GM21786 (cell line): Measurements from ENCODE around the gene SETD7.

Experiments used
- ATAC-seq: cut with Tn5 transposase; IDR thresholded peaks from one replicate; pipeline ENCODE4 v1.9.1; 2021; ENCODE audit not compliant: unreplicated experiment

The SETD7 gene

GRCh38 chr4:139556071-139556723 is at the start of gene SETD7:
SETD7 (minus strand) TSS chr4:139556219; CDS start chr4:139556137, 82 bp downstream.
- no peak for ATAC-seq

- no peak for ATAC-seq
Observed at GRCh38 chr4:139605516-139605915, 49.5 kb upstream of the SETD7 start.

GRCh38 chr4:139603576-139604410 is 47.8 kb upstream of the SETD7 start:
- ATAC-seq = peak; percentile 58

- ATAC-seq = no peak
Observed at GRCh38 chr4:139602776-139603360, 46.8 kb upstream of the SETD7 start.

- ATAC-seq = no peak
Observed at GRCh38 chr4:139600662-139601061, 44.6 kb upstream of the SETD7 start.

GRCh38 chr4:139599594-139600374 is 43.8 kb upstream of the SETD7 start:
- no peak for ATAC-seq

- ATAC-seq = no peak
Observed at GRCh38 chr4:139599076-139599475, 43.1 kb upstream of the SETD7 start.

- ATAC-seq = no peak
Observed at GRCh38 chr4:139596684-139597279, 40.8 kb upstream of the SETD7 start.

GRCh38 chr4:139596034-139596683 is 40.1 kb upstream of the SETD7 start:
- ATAC-seq = no peak

GRCh38 chr4:139594591-139595185 is 38.7 kb upstream of the SETD7 start:
- ATAC-seq = no peak

GRCh38 chr4:139593091-139593564 is 37.1 kb upstream of the SETD7 start:
- ATAC-seq = no peak

GRCh38 chr4:139589336-139590018 is 33.5 kb upstream of the SETD7 start:
- no peak for ATAC-seq

GRCh38 chr4:139587446-139587845 is 31.4 kb upstream of the SETD7 start:
- no peak for ATAC-seq

- no peak for ATAC-seq
Observed at GRCh38 chr4:139585473-139585872, 29.5 kb upstream of the SETD7 start.

- no peak for ATAC-seq
Observed at GRCh38 chr4:139584784-139585183, 28.8 kb upstream of the SETD7 start.

GRCh38 chr4:139584013-139584412 is 28.0 kb upstream of the SETD7 start:
- no peak for ATAC-seq

- ATAC-seq = no peak
Observed at GRCh38 chr4:139582044-139582443, 26.0 kb upstream of the SETD7 start.

- ATAC-seq = no peak
Observed at GRCh38 chr4:139581096-139581495, 25.1 kb upstream of the SETD7 start.

- no peak for ATAC-seq
Observed at GRCh38 chr4:139576219-139576618, 20.2 kb upstream of the SETD7 start.
